NCI-H187 (cell line): Measurements from ENCODE around the gene AP2A2.
A peak's percentile ranks its signal among the peaks of the same experiment; 100 is the strongest.
"Not testable (repeated sequence)": the region's sequence is repeated elsewhere in the genome, so short reads cannot be mapped to it uniquely, and the experiment has no call there.

Experiments used
- DNase-seq, 2 experiments: peaks; one replicate each; lab custom pipeline; 2025; lab: John Stamatoyannopoulos, UW

The AP2A2 gene

GRCh38 chr11:975376-975775 is 49.7 kb downstream of the AP2A2 start:
- DNase-seq: not testable (repeated sequence)

GRCh38 chr11:975827-976226 is 50.2 kb downstream of the AP2A2 start:
- DNase-seq: no peak

GRCh38 chr11:976431-977160 is 50.9 kb downstream of the AP2A2 start:
- no peak for DNase-seq

- DNase-seq: no peak
These were observed 52.4 kb downstream of the AP2A2 start for GRCh38 chr11:977830-978720.

- no peak for DNase-seq
These were observed 53.1 kb downstream of the AP2A2 start for GRCh38 chr11:978781-979180.

GRCh38 chr11:980438-981357 is 55.0 kb downstream of the AP2A2 start:
- DNase-seq: peak in 1 of 2 experiments; percentile 20

GRCh38 chr11:981764-982163 is 56.1 kb downstream of the AP2A2 start:
- DNase-seq: no peak

GRCh38 chr11:984546-984945 is 58.9 kb downstream of the AP2A2 start:
- DNase-seq: no peak

GRCh38 chr11:985406-985805 is 59.7 kb downstream of the AP2A2 start:
- DNase-seq: no peak

GRCh38 chr11:985848-986247 is 60.2 kb downstream of the AP2A2 start:
- no peak for DNase-seq

GRCh38 chr11:986270-986951 is 60.7 kb downstream of the AP2A2 start:
- DNase-seq: no peak

- no peak for DNase-seq
These were observed 61.3 kb downstream of the AP2A2 start for GRCh38 chr11:986952-987305.

- DNase-seq: no peak
These were observed 62.0 kb downstream of the AP2A2 start for GRCh38 chr11:987671-988070.

GRCh38 chr11:990101-990500 is 64.4 kb downstream of the AP2A2 start:
- no peak for DNase-seq

GRCh38 chr11:991034-991433 is 65.4 kb downstream of the AP2A2 start:
- no peak for DNase-seq

- DNase-seq: no peak
These were observed 66.1 kb downstream of the AP2A2 start for GRCh38 chr11:991711-992307.

- no peak for DNase-seq
These were observed 66.9 kb downstream of the AP2A2 start for GRCh38 chr11:992577-992976.

GRCh38 chr11:993632-994167 is 68.0 kb downstream of the AP2A2 start:
- DNase-seq: no peak

GRCh38 chr11:995044-995751 is 69.5 kb downstream of the AP2A2 start:
- DNase-seq: no peak

- DNase-seq: peak in 1 of 2 experiments; percentile 20
These were observed 70.2 kb downstream of the AP2A2 start for GRCh38 chr11:995752-996420.
